Measurements from ENCODE around the gene TBL2. TPM values are rescaled to one million over a fixed set of nuclear protein-coding genes. Genes with fewer than 3 reads are reported as not detected.

Gene TBL2
- total and polyA plus RNA-seq, 2 donors (not counting 1 experiment from before 2014, with no cell fraction given): 15.1 to 34.6 TPM

DNA sequence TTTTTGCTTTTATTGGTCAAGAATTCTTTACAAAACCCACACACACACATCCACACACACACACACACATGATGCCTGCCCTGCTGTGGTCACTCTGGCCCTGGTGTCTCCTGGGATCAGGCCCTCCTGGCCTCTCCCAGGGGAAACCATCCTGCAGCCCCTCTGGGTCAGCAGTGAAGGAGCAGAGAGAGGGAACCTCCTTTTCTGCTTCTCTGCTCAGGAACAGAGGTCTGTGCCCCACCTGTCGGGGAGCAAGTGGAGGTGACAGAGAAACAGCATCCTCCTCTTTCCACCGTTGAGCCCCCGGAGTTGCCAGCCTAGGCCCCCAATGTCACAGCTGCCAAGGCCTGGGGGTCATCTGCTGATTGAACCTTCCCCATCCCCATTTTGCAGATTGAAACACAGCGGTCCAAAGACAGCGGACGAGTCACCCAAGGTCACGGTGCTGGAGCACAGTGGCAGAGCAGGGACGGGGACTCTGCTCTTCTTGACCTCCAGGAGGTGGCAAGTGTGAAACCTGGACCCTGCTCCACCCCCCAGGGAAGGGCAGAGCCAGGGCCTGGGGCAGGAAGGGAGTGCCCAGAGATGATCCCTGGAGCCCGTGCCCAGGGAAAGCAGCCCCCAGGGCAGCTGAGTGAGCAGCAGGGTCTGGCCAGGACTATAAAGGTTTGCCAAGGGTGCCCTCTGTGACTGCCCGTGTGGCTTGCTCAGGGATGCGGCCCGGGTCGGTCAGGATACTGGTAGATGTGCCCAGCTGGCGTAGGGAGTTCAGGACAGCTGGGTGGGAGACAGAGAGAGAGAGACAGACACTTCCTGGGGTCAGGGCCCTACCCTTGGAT, 15.0 kb upstream of the TBL2 start:
- DNase-seq (no peak), ATAC-seq (ENCODE audit: low read depth) (no peak)
- Mint-ChIP-seq H3K4me1 (no peaks in the 10 kb centered on the region), H3K4me3 (no peak overlapping the region), H3K27ac (no peak overlapping the region), H3K9me3 (ENCODE audit: insufficient read depth) (no peaks in the 10 kb centered on the region), H3K27me3 (peaks cover 18% of the 10 kb centered on the region)
- TF ChIP-seq, protein P1, sequence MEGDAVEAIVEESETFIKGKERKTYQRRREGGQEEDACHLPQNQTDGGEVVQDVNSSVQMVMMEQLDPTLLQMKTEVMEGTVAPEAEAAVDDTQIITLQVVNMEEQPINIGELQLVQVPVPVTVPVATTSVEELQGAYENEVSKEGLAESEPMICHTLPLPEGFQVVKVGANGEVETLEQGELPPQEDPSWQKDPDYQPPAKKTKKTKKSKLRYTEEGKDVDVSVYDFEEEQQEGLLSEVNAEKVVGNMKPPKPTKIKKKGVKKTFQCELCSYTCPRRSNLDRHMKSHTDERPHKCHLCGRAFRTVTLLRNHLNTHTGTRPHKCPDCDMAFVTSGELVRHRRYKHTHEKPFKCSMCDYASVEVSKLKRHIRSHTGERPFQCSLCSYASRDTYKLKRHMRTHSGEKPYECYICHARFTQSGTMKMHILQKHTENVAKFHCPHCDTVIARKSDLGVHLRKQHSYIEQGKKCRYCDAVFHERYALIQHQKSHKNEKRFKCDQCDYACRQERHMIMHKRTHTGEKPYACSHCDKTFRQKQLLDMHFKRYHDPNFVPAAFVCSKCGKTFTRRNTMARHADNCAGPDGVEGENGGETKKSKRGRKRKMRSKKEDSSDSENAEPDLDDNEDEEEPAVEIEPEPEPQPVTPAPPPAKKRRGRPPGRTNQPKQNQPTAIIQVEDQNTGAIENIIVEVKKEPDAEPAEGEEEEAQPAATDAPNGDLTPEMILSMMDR (IDR thresholded peaks at IDR 0.05): no peak
- TF ChIP-seq EZH2 (IDR thresholded peaks at IDR 0.05; ENCODE audit: borderline replicate concordance, insufficient read depth, low read depth, low read length, poor library complexity, severe bottlenecking): no peak
- H3K9me3 ChIP-seq (ENCODE audit: control extremely low read depth in 1 of 3, control insufficient read depth in 2 of 3, insufficient read depth in 1 of 3, low read length in 2 of 3): no peaks in the 10 kb centered on the region
- intact Hi-C loops (cut with micrococcal nuclease): no loop called here
- H3K79me2 ChIP-seq (ENCODE audit: control insufficient read depth, insufficient read depth, low read length): no peaks in the 10 kb centered on the region
- H3K9ac ChIP-seq (ENCODE audit: low read length): no peak overlapping the region
- H3K4me3 ChIP-seq (ENCODE audit: control extremely low read depth in 1 of 5, extremely low read depth in 1 of 5, insufficient read depth in 1 of 5, low read depth in 2 of 5, low read length in 4 of 5): no peak overlapping the region
- CTCF ChIA-PET: interaction anchor here (1.1 kb wide), 2 partner anchors 14 to 132 kb away, joined by 3 to 5 read pairs; no protein-coding TSS in a partner anchor
- H4K20me1 ChIP-seq (ENCODE audit: control insufficient read depth, insufficient read depth, low read length, poor library complexity, severe bottlenecking): no peaks in the 10 kb centered on the region
- H3K4me1 ChIP-seq (ENCODE audit: control insufficient read depth in 2 of 2, insufficient read depth in 2 of 2, low read length in 2 of 2): no peaks in the 10 kb centered on the region
- H3K27ac ChIP-seq (ENCODE audit: low read length in 2 of 2): no peak overlapping the region
- no peaks in the 10 kb centered on the region for H3K36me3 ChIP-seq (replicated peaks in 1 of 2; ENCODE audit: control extremely low read depth in 1 of 2, control insufficient read depth in 1 of 2, extremely low read depth in 1 of 2, insufficient read depth in 2 of 2, low read length in 1 of 2)
- 86% methylated on average over 14 of the region's 14 CpGs for WGBS (ENCODE audit: insufficient coverage)
- H3K27me3 ChIP-seq (replicated peaks in 1 of 4; ENCODE audit: control extremely low read depth in 1 of 4, control insufficient read depth in 3 of 4, insufficient read depth in 4 of 4, low read length in 3 of 4): peaks cover 0 to 6% (median 0%) of the 10 kb centered on the region in 4 experiments
- H2AFZ ChIP-seq (ENCODE audit: insufficient read depth, low read depth, low read length, poor library complexity, severe bottlenecking): no peak overlapping the region
- H3K4me2 ChIP-seq (replicated peaks; ENCODE audit: low read depth, low read length, poor library complexity, severe bottlenecking): no peak overlapping the region
- POLR2A ChIA-PET: no interaction called here

GRCh38 chr7:73586911-73587310, 8.5 kb upstream of the TBL2 start:
- H3K27ac ChIP-seq (ENCODE audit: low read length in 2 of 2): no peak overlapping the region
- no peak for TF ChIP-seq EZH2 (IDR thresholded peaks at IDR 0.05; ENCODE audit: borderline replicate concordance, insufficient read depth, low read depth, low read length, poor library complexity, severe bottlenecking)
- TF ChIP-seq, protein P1 (IDR thresholded peaks at IDR 0.05): no peak
- Mint-ChIP-seq H3K9me3 (ENCODE audit: insufficient read depth) (no peaks in the 10 kb centered on the region), H3K4me3 (no peak overlapping the region), H3K27ac (peak overlapping the region; percentile 26), H3K4me1 (peaks cover 10% of the 10 kb centered on the region), H3K27me3 (no peaks in the 10 kb centered on the region)
- no peaks in the 10 kb centered on the region for H3K9me3 ChIP-seq (ENCODE audit: control extremely low read depth in 1 of 3, control insufficient read depth in 2 of 3, insufficient read depth in 1 of 3, low read length in 2 of 3)
- H4K20me1 ChIP-seq (ENCODE audit: control insufficient read depth, insufficient read depth, low read length, poor library complexity, severe bottlenecking): no peaks in the 10 kb centered on the region
- H3K36me3 ChIP-seq (replicated peaks in 1 of 2; ENCODE audit: control extremely low read depth in 1 of 2, control insufficient read depth in 1 of 2, extremely low read depth in 1 of 2, insufficient read depth in 2 of 2, low read length in 1 of 2): no peaks in the 10 kb centered on the region
- H3K4me3 ChIP-seq (ENCODE audit: control extremely low read depth in 1 of 5, extremely low read depth in 1 of 5, insufficient read depth in 1 of 5, low read depth in 2 of 5, low read length in 4 of 5): no peak overlapping the region
- H2AFZ ChIP-seq (ENCODE audit: insufficient read depth, low read depth, low read length, poor library complexity, severe bottlenecking): no peak overlapping the region
- intact Hi-C loops (cut with micrococcal nuclease): no loop called here
- WGBS (ENCODE audit: insufficient coverage): 97% methylated on average over 12 of the region's 12 CpGs
- ATAC-seq (ENCODE audit: low read depth) (no peak), DNase-seq (no peak)
- H3K27me3 ChIP-seq (replicated peaks in 1 of 4; ENCODE audit: control extremely low read depth in 1 of 4, control insufficient read depth in 3 of 4, insufficient read depth in 4 of 4, low read length in 3 of 4): no peaks in the 10 kb centered on the region
- no peak overlapping the region for H3K9ac ChIP-seq (ENCODE audit: low read length)
- no peak overlapping the region for H3K4me2 ChIP-seq (replicated peaks; ENCODE audit: low read depth, low read length, poor library complexity, severe bottlenecking)
- CTCF ChIA-PET: interaction anchor here (0.6 to 3.5 kb wide), 3 partner anchors 19 to 148 kb away, joined by 3 to 18 read pairs (median 3); no protein-coding TSS in a partner anchor
- no peaks in the 10 kb centered on the region for H3K79me2 ChIP-seq (ENCODE audit: control insufficient read depth, insufficient read depth, low read length)
- H3K4me1 ChIP-seq (ENCODE audit: control insufficient read depth in 2 of 2, insufficient read depth in 2 of 2, low read length in 2 of 2): peaks cover 3 to 4% of the 10 kb centered on the region in 2 donors
- POLR2A ChIA-PET: no interaction called here
